ENCODE data around the gene OLFM3.

DNA sequence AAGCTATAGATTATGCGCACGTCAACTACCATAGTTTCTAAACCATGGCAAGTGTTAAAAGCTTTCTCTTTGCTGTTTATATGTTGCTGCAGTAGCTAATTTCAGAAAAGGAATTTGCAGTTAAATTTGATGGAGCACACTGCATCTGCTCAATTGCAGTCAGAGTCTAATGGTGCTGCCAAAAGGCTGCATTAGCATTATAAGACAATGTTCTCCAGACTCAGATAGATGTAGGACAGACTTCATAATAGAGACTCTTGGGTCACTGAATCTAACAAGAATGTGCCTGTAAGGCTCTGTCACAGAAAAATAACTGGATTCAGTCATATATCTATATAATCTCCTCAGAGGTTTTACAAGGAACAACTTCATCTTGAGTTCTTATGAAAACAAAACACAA is 198.3 kb downstream of the OLFM3 start:
- TF ChIP-seq CTCF (IDR thresholded peaks at IDR 0.05) = no peak
- TF ChIP-seq POLR2A (IDR thresholded peaks at IDR 0.05) = no peak
